SKM-1 (cell line): ENCODE results near the gene GALNT6.

Experiments used
- DNase-seq: peaks from one replicate; lab custom pipeline; 2025; ENCODE audit not compliant: unreplicated experiment; lab: John Stamatoyannopoulos, UW

Gene GALNT6

GRCh38 chr12:51406290-51406689, 15.1 kb upstream of the GALNT6 start:
- DNase-seq: no peak

DNA sequence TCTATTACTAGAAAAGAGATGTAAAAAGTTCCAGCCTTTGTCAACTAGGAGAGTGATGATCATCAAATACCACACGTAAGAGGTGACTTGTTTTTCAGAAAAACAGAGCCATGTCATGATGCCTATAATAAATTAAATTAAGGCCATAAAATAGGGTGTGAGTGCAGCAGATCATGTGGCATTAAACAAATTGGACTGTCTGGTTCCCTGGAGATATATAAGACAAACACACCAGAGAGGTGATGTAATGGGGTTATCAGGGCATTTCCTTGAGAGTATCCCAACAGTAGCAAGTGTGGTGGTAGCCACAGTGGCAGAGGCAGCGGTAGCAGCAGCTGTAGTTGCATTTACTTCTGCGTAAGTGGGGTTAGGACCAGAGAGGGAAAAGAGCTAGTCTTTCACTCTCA, 14.6 kb upstream of the GALNT6 start:
- no peak for DNase-seq

GRCh38 chr12:51404627-51405026, 13.4 kb upstream of the GALNT6 start:
- DNase-seq: no peak

DNA sequence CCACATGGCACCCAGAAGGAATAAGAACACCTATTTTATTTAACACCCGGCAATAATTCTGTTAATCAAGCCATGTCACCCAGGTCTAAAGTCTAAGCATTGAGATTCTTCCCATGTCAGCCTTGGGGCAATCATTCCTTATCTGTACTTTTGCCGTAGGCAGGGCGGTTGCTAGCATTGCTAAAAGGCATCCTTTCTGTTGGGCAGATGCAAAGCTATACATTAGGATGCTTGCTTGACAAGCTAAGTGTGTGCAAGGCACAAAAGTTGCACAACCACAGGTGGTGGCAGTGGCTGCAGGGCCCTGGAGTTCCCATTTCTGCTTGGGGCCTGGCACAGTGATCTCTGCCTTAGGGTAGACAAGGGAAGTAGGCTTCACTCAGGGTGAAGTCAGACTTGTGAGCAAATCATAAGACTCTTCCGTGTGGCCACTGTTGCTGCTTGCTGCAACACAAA, 12.5 kb upstream of the GALNT6 start:
- DNase-seq: peak; percentile 71

- DNase-seq: no peak
Measured at GRCh38 chr12:51403159-51403558, 12.0 kb upstream of the GALNT6 start.

GRCh38 chr12:51401900-51402299, 10.7 kb upstream of the GALNT6 start:
- DNase-seq: no peak

GRCh38 chr12:51401486-51401885, 10.3 kb upstream of the GALNT6 start:
- DNase-seq: no peak

DNA sequence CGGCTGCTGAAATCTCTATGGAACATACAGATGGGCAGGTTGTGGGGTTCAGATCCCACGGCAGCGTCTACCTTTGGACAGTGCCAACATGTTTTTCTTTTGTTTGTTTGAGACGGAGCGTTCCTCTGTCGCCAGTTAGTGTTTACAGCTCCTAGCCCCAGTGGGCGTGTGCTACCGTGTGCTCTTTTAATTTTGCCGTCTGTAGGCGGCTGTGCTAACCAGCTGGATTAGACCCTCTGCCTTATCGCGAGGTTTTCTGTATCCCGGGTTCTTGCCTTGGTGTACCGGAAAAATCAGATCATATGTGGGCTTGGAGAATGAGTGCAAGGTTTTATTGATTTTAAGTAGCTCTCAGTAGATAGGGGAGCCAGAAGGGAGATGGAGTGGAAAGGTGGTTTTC, 9.8 kb upstream of the GALNT6 start:
- no peak for DNase-seq

- DNase-seq: no peak
Measured at GRCh38 chr12:51399891-51400290, 8.7 kb upstream of the GALNT6 start.

DNA sequence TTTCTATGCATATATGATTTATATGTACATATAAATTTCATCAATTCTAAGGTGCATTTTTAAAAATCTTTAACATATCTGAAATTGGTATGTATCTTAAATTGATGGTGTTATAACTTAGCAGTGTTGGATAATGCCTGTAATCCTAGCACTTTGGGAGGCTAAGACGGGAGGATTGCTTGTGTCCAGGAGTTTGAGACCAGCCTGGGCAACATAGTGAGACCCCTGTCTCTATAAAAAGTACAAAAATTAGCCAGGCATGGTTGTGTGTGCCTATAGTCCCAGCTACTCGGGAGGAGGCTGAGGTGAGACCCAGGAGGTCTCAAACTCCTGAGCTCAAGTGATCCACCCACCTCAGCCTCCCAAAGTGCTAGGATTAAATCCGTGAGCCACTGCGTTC, 6.5 kb upstream of the GALNT6 start:
- DNase-seq: no peak

DNA sequence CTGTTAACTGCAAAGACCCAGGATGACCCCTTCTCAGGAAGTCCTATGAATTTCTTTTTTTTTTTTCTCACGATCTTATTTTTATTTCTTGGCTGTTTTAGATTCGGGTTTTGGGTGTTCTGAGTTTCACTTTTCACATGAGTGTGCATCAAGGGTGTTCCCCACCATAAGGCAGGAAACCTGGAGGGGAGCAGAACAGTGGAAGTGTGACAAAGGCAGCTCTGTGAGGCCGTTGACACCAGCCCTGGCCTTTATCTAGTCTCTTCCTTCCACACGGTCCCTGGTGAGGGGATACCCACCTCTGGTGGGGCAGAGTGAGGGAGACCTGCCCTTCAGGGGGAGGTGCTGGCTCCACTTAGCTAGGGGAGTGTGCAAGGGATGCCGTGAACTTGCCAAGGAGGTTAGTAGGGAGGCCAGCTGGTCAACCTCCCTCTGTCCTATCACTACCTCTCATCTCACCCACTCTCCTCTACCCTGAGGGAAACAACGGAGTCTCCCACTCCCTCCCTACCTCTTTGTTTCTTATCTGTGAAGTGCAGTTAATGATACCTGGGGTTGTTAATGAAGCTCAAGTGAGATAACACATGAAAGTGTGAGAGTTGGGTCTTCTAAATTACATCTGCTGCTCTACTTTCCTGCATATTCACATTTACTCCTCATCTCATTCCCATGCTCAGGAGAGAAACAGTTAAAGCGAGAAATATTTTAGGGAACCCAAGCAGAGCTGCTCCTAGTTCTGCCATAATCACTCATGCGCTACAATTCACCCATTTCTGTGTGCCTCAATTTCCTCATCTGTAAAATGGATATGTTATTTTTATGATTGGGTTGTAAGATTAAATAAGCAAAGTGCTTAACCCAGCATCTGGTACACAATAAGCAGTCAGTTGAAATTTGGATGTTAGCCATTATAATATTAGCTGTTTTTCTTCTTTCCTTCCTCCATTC, 4.4 kb upstream of the GALNT6 start:
- no peak for DNase-seq

GRCh38 chr12:51393676-51394545, 2.7 kb upstream of the GALNT6 start:
- DNase-seq: no peak

DNA sequence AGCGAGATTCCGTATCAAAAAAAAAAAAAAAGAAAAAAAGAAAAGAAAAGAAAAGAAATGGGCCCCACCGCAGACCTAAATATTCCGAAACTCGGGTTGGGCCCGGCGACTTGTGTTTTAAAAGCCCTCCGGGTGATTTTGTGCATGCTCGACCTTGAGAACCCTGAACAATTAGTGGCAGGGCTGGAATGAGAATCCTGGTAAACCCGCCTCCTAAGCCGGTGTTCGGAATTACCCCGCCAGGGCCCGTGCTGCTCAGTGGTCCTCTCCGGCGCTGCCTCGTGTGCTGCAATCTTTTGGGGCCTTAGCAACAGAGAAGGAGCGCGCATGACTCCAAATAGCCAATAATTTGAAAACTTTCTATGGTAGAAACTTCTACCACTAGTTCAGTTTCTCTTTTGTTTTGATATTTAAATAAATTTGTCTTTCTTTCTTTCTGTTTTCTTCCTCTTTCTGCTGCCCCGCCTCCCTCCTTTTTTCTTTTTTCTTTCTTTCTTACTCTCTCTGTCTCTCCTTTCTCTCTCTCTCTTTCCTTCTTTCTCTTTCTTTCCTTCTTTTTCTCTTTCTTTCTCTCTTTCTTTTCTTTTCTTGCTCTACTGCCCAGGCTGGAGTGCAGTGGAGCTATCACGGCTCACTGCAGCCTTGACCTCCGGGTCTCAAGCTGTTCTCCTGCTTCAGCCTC, 1.5 kb upstream of the GALNT6 start:
- DNase-seq: no peak

DNA sequence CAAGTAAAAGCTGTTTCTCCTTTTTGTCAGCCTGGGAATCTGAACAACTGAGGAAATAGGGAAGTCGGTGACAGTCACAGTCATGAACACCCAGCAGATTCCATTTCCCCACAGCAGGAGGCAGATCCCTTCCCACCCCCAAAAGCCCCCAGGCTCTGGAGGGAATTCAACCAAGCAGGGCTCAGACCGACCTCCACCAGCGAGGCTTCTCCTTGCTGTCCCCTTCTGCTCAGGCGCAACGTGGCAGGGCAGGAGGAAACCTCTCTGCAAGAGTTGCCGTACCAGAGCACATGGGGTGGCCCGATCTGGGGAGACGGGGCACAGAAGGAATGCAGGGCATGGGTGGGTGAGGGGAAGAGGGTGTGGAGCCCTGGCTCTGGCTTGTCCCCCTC, 319 bp downstream of the GALNT6 start:
- peak; percentile 34 for DNase-seq

DNA sequence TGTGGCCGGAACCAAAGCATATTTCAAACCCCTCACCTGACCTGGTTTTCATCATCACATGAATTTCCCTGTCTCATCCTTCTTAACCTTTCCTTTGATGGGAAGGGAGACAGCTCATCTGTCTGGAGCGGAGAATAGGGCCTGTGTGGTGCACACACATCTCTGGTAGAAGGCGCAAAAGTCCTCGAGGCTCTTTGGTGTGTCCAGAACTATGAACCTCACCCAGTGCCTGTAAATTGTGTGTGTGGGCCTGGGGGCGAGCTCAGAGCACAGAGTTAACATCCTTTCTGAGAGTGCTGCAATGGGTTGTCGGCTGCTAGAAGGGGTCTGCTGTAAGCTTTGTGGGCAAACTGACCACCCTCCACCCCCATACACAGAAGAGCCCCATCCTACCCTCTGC, 749 bp downstream of the GALNT6 start:
- no peak for DNase-seq

DNA sequence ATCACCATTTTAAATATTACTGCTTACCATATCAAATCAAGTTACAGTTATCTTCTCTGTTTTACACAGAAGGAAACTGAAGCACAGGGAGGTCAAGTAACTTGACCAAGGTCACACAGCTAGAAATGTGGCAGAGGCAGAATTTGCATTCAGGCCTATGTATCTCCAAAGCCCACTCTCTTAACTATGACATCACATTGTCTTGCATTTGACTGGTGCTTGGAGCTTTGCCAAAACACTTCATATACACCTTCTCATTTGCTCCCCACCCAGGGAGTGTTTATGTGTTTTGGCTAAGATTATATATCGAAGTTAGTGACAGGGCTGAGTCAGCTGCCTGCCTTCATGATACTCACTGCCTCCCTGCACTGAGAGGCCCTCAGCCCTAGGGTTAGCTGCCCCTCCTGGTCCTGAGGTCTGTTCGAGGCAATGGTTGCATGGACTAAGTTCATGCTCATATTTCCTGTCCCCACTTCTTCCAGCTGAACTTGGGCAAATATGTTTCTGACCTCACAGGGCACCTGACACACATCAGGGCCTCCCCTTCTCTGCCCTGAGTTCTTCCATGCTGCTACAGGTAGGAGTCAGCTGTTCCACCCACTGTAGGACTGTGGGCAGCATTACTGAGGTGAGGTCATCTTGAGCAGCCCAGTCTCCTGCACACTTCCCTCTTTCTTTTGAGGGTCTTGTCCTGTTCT, 1.8 kb downstream of the GALNT6 start:
- DNase-seq: no peak

DNA sequence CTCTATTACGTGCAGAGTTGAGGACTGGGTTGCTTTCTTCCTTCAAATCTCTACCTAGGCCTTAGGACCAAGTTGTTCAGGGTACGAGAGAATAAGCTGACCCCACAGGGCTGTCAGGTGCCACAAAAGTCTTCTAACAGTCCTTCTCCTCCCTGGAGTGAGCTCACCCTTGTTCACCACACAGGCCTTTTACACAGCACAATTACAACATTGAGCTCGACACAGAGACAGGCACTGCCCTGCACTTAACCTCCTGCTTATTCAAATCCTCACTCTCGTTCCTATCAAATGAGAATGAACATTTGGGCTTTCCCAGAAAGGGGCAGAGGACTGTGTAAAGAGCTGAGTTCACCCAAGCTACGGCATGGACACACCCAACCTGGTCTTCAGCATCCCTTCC, 2.4 kb downstream of the GALNT6 start:
- DNase-seq: no peak

DNA sequence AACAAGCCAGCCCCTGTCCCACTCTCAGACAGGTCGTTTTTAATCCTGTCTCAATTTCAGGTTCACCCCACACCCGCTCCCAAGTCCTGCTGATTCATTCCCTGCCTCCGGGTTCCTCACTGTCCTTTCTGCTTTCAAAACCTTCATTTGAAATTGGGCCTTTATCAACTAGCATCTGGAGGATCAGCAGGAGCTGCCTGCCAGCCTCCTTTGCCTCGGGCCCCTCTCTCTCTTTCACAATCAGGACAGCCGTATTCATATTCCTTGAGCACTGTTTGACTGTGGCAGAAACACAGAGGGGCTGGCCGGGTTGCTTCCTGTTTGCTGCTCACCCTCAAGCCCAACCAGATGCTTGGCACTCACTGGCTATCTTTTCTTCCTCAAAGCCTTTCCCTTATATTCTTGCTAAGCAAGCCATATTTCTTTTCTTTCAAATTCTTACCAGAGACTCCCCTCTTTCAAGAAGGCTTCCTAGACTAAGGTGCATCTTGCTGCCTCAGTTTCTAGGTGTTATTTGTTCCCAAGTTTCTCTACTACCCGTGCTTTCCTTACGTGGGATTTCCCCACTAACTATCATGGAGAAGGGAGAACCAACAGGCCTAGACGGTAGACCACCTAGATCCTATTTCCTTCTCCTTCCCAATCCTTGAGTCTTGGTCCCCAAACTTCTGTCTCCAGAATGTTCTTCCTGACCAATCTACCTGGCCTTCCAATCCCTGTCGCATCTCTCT, 3.0 kb downstream of the GALNT6 start:
- DNase-seq: peak; percentile 10

GRCh38 chr12:51386351-51386750, 4.9 kb downstream of the GALNT6 start:
- DNase-seq: no peak

- no peak for DNase-seq
Measured at GRCh38 chr12:51383269-51383905, 7.8 kb downstream of the GALNT6 start.
